ENCODE results near the gene STXBP5. TPM values are rescaled to one million over a fixed set of nuclear protein-coding genes. Genes with fewer than 3 reads are reported as not detected.

STXBP5 gene
- total RNA-seq, 4 donors from 2014 or later, result 20.8 to 34.4 (median 23.1) TPM

DNA sequence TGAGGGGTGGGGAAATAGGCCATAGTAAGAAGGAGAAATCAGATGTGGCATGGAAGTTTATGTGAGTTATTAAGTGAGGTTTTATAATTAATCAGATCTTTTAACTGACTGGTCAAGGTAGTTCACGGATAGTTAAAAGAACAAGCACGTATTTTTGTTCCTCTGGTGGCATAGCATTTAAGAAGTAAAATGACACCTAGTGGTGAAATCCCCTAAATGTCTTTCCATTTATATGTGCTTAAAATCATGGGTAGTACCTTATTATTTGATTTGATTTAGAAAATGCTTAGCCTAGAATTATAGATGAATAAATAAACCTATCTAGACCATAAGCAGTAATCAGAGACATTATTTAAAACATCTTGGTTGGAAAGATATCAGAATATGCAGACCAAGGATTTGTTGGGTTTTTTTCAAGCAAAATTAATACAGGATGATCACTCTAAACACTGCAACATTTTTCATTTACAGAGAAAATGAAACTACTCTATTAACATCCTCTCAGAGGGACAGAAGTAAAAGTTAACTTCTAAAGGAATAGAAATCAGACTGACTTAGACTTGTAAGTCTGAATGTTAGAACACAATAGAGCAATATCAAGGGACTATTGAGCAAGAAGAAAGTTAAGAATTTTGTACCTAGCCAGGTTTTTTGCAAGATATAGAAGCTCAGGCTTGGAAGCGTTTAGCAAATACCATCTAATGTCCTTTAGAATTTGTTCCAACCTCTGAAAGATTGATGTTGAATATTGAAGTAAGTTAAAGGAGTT, 81.1 kb downstream of the STXBP5 start:
- Histone ChIP-seq H3K27ac (no peak overlapping the region), H3K9me3 (no peaks in the 10 kb centered on the region), H3K36me3 (peaks cover 0 to 19% of the 10 kb centered on the region in 2 donors), H3K27me3 (no peaks in the 10 kb centered on the region), H3K4me3 (no peak overlapping the region), H3K4me1 (peaks cover 2 to 13% (median 3%) of the 10 kb centered on the region in 3 donors)
- WGBS, 2 donors (ENCODE audit: low coverage in 1 of 2), result 25 to 29% methylated on average over 3 of the region's 3 CpGs
- no peak for TF ChIP-seq EP300 (IDR thresholded peaks at IDR 0.05)
- TF ChIP-seq, protein P1, sequence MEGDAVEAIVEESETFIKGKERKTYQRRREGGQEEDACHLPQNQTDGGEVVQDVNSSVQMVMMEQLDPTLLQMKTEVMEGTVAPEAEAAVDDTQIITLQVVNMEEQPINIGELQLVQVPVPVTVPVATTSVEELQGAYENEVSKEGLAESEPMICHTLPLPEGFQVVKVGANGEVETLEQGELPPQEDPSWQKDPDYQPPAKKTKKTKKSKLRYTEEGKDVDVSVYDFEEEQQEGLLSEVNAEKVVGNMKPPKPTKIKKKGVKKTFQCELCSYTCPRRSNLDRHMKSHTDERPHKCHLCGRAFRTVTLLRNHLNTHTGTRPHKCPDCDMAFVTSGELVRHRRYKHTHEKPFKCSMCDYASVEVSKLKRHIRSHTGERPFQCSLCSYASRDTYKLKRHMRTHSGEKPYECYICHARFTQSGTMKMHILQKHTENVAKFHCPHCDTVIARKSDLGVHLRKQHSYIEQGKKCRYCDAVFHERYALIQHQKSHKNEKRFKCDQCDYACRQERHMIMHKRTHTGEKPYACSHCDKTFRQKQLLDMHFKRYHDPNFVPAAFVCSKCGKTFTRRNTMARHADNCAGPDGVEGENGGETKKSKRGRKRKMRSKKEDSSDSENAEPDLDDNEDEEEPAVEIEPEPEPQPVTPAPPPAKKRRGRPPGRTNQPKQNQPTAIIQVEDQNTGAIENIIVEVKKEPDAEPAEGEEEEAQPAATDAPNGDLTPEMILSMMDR (IDR thresholded peaks at IDR 0.05), result peak; percentile 30 to 62 (median 48)
- ATAC-seq, result peak; percentile 31

DNA sequence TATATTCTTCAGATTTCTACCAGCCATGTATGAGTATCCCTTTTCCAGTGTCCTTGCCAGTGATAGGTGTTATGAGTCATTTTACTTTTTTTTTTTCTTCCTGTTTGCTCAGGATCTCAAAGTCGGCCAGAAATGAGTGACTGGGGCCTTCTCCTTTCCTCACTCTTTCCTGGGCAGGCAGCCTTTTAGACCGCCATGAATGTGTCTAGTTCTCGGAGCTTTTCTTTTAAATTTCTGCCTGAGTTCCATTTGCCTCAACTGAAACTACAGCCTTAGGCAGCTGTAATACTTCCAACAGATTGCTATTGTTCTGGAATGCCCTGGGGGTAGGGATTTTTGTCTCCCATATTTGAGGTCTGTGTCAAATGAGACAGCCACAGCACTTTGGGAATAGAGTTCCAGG, 83.7 kb downstream of the STXBP5 start:
- no peak overlapping the region for H3K27ac ChIP-seq
- ATAC-seq, result no peak

DNA sequence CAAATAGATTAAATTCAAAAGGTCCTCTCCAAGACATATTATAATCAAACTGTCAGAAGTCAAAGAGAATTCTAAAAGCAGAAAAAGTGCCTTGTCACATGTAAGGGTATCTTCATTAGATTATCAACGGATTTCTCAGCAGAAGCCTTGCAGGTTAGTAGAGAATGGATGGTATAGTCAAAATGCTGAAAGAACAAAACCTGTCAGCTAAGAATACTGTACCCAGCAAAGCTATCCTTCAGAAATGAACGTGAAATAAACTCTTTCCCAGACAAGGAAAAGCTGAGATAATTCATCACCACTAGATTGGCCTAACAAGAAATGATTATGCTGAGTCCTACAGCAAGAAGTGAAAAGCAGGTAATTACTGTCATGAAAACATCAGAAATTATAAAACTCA, 92.9 kb downstream of the STXBP5 start:
- 100% methylated on average over 2 of the region's 2 CpGs for WGBS, 2 donors (ENCODE audit: low coverage in 1 of 2)
- TF ChIP-seq POLR2A (IDR thresholded peaks at IDR 0.05) (no peak), POLR2AphosphoS5 (IDR thresholded peaks at IDR 0.05) (no peak), EP300 (IDR thresholded peaks at IDR 0.05) (no peak)
- TF ChIP-seq, protein P1 (IDR thresholded peaks at IDR 0.05), result no peak
- peaks cover 0 to 8% (median 0%) of the 10 kb centered on the region in 3 donors for H3K9me3 ChIP-seq
- H3K27me3 ChIP-seq, result no peaks in the 10 kb centered on the region
- H3K27ac ChIP-seq, result no peak overlapping the region
- ATAC-seq, result no peak
- no peak overlapping the region for H3K4me3 ChIP-seq
- H3K36me3 ChIP-seq, result peaks cover 0 to 29% of the 10 kb centered on the region in 2 donors
- no peaks in the 10 kb centered on the region for H3K4me1 ChIP-seq

More for the DNA sequence above, 83.7 kb downstream of the STXBP5 start:
- TF ChIP-seq POLR2AphosphoS5 (IDR thresholded peaks at IDR 0.05) (no peak), POLR2A (IDR thresholded peaks at IDR 0.05) (no peak), EP300 (IDR thresholded peaks at IDR 0.05) (no peak)
- TF ChIP-seq, protein P1 (IDR thresholded peaks at IDR 0.05), result no peak
- peaks cover 2 to 13% (median 3%) of the 10 kb centered on the region in 3 donors for H3K4me1 ChIP-seq
- H3K4me3 ChIP-seq, result no peak overlapping the region
- H3K27me3 ChIP-seq, result no peaks in the 10 kb centered on the region
- 17 to 54% methylated on average over 1 to 2 of the region's 3 CpGs for WGBS, 2 donors (ENCODE audit: low coverage in 1 of 2)
- H3K36me3 ChIP-seq, result peaks cover 0 to 13% of the 10 kb centered on the region in 2 donors
- H3K9me3 ChIP-seq, result no peaks in the 10 kb centered on the region

DNA sequence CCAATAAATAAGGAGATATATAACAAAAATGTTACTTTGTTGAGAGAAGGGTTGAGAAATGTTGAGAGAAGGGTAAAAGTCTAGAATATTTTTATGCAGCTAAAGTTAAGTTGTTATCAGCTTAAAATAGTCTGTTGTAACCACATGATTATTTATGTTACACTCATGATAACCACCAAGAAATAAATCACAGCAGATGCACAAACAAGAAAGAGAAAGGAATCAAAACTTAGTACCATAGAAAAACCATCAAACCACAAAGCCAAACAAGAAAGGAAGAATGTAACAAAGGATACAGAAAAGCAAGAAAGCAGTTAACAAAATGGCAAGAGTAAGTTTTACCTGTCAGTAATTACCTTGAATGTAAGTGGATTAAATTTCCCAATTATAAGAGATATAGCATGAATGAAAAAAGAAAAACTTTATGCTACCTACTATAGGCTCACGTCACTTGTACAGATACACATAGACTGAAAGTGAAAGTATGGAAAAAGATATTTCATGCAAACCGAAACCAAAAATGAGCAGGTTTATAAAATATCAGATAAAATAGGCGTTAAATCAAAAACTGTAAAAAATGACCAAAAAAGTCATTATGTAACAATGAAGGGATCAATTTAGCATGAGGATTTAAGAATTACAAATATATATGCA, 93.6 kb downstream of the STXBP5 start:
- no peaks in the 10 kb centered on the region for H3K4me1 ChIP-seq
- no peak overlapping the region for H3K27ac ChIP-seq
- H3K9me3 ChIP-seq, result peaks cover 0 to 8% (median 0%) of the 10 kb centered on the region in 3 donors
- H3K4me3 ChIP-seq, result no peak overlapping the region
- no peaks in the 10 kb centered on the region for H3K27me3 ChIP-seq
- no peak for ATAC-seq
- peaks cover 0 to 34% of the 10 kb centered on the region in 2 donors for H3K36me3 ChIP-seq
- 94 to 97% methylated on average over 3 of the region's 3 CpGs for WGBS, 2 donors (ENCODE audit: low coverage in 1 of 2)
- TF ChIP-seq POLR2A (IDR thresholded peaks at IDR 0.05) (no peak), EP300 (IDR thresholded peaks at IDR 0.05) (no peak), POLR2AphosphoS5 (IDR thresholded peaks at IDR 0.05) (no peak)
- TF ChIP-seq, protein P1 (IDR thresholded peaks at IDR 0.05), result no peak
